ENCODE data around the gene MEST. TPM values are rescaled to one million over a fixed set of nuclear protein-coding genes. Genes with fewer than 3 reads are reported as not detected.

MEST gene
- total and polyA plus RNA-seq, 2 of the 13 experiments (the other 11 are each of a cell fraction or from before 2014, with no cell fraction given), result 49.5 to 54.6 TPM

- TF ChIP-seq ZNF598 (CRISPR knock-in tag; IDR thresholded peaks at IDR 0.05; ENCODE audit: borderline replicate concordance) (0 out of 2 replicates have a peak, but pooled peaks have one; percentile 35), ONECUT2 (CRISPR knock-in tag; IDR thresholded peaks at IDR 0.05) (no peak), TSC22D2 (CRISPR knock-in tag; IDR thresholded peaks at IDR 0.05; ENCODE audit: borderline replicate concordance) (no peak; the same call in 1 of the 2 replicates), YY1 (IDR thresholded peaks at IDR 0.05; ENCODE audit: insufficient read depth, insufficient replicate concordance, low read depth, low read length) (peak; percentile 36), JARID2 (CRISPR knock-in tag; IDR thresholded peaks at IDR 0.05; ENCODE audit: insufficient replicate concordance) (peak; percentile 31), AGO1 (IDR thresholded peaks at IDR 0.05; ENCODE audit: low read depth, low read length, poor library complexity, severe bottlenecking) (peak; percentile 23), ZNF883 (CRISPR knock-in tag; IDR thresholded peaks at IDR 0.05; ENCODE audit: not compliant biosample characterization) (no peak), KAT2B (IDR thresholded peaks at IDR 0.05; ENCODE audit: borderline replicate concordance, low read depth, low read length) (no peak), ATF1 (CRISPR knock-in tag; IDR thresholded peaks at IDR 0.05) (no peak), ZNF350 (CRISPR knock-in tag; IDR thresholded peaks at IDR 0.05; ENCODE audit: borderline replicate concordance, low read depth) (peak; percentile 60; the same call in 1 of the 2 replicates), ZFYVE20 (CRISPR knock-in tag; IDR thresholded peaks at IDR 0.05; ENCODE audit: borderline replicate concordance, low read depth) (no peak), SIN3A (IDR thresholded peaks at IDR 0.05; ENCODE audit: borderline replicate concordance, low read depth, low read length) (no peak)
- TF ChIP-seq, protein P1, sequence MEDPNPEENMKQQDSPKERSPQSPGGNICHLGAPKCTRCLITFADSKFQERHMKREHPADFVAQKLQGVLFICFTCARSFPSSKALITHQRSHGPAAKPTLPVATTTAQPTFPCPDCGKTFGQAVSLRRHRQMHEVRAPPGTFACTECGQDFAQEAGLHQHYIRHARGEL (CRISPR knock-in tag; IDR thresholded peaks at IDR 0.05), result no peak
- TF ChIP-seq, protein P2, sequence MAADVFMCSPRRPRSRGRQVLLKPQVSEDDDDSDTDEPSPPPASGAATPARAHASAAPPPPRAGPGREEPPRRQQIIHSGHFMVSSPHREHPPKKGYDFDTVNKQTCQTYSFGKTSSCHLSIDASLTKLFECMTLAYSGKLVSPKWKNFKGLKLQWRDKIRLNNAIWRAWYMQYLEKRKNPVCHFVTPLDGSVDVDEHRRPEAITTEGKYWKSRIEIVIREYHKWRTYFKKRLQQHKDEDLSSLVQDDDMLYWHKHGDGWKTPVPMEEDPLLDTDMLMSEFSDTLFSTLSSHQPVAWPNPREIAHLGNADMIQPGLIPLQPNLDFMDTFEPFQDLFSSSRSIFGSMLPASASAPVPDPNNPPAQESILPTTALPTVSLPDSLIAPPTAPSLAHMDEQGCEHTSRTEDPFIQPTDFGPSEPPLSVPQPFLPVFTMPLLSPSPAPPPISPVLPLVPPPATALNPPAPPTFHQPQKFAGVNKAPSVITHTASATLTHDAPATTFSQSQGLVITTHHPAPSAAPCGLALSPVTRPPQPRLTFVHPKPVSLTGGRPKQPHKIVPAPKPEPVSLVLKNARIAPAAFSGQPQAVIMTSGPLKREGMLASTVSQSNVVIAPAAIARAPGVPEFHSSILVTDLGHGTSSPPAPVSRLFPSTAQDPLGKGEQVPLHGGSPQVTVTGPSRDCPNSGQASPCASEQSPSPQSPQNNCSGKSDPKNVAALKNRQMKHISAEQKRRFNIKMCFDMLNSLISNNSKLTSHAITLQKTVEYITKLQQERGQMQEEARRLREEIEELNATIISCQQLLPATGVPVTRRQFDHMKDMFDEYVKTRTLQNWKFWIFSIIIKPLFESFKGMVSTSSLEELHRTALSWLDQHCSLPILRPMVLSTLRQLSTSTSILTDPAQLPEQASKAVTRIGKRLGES (CRISPR knock-in tag; IDR thresholded peaks at IDR 0.05; ENCODE audit: borderline replicate concordance), result no peak
- TF ChIP-seq, protein P3, sequence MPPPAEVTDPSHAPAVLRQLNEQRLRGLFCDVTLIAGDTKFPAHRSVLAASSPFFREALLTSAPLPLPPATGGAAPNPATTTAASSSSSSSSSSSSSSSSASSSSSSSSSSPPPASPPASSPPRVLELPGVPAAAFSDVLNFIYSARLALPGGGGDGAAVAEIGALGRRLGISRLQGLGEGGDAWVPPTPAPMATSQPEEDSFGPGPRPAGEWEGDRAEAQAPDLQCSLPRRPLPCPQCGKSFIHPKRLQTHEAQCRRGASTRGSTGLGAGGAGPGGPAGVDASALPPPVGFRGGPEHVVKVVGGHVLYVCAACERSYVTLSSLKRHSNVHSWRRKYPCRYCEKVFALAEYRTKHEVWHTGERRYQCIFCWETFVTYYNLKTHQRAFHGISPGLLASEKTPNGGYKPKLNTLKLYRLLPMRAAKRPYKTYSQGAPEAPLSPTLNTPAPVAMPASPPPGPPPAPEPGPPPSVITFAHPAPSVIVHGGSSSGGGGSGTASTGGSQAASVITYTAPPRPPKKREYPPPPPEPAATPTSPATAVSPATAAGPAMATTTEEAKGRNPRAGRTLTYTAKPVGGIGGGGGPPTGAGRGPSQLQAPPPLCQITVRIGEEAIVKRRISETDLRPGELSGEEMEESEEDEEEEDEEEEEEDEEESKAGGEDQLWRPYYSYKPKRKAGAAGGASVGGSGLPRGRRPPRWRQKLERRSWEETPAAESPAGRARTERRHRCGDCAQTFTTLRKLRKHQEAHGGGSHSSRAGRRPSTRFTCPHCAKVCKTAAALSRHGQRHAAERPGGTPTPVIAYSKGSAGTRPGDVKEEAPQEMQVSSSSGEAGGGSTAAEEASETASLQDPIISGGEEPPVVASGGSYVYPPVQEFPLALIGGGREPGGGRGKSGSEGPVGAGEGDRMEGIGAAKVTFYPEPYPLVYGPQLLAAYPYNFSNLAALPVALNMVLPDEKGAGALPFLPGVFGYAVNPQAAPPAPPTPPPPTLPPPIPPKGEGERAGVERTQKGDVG (CRISPR knock-in tag; IDR thresholded peaks at IDR 0.05; ENCODE audit: borderline replicate concordance), result 0 out of 2 replicates have a peak, but pooled peaks have one; percentile 47
Observed at GRCh38 chr7:130486114-130486953, 5.6 kb upstream of the MEST start (continued).
